ENCODE results near the gene PIP5K1B.

Gene PIP5K1B

GRCh38 chr9:68777070-68777763, 72.2 kb downstream of the PIP5K1B start:
- no peak for DNase-seq

DNA sequence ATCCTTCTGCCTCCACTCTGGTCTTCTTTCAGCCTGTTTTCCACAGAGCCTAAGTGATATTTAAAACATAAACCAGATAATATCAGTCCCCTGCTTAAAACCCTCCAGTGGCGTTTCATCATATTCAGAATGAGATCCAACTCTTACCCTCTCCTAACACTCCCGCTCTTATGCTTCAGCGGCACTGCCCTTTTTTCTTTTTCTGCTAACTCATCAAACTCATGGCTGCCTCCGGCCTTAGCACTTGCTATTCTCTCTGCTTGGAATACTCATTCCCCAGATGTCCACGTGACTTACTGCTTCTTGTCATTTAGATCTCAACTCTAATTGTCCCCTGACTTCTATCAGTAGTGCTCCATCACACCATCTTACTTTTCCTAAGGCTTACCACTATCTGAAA, 73.6 kb downstream of the PIP5K1B start:
- peak; percentile 32 for DNase-seq

- DNase-seq, result peak; percentile 97
Observed at GRCh38 chr9:68779558-68780379, 74.7 kb downstream of the PIP5K1B start.

DNA sequence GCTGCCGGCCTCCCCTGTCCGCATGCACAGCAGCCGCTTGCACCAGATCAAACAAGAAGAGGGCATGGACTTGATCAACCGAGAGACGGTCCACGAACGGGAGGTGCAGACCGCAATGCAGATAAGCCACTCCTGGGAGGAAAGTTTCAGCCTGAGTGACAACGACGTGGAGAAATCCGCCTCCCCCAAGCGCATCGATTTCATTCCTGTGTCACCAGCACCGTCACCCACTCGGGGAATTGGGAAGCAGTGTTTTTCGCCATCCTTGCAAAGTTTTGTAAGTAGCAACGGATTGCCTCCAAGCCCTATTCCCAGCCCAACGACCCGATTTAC, 75.3 kb downstream of the PIP5K1B start:
- no peak for DNase-seq

- DNase-seq, result peak; percentile 25
Observed at GRCh38 chr9:68780720-68781119, 75.7 kb downstream of the PIP5K1B start.

DNA sequence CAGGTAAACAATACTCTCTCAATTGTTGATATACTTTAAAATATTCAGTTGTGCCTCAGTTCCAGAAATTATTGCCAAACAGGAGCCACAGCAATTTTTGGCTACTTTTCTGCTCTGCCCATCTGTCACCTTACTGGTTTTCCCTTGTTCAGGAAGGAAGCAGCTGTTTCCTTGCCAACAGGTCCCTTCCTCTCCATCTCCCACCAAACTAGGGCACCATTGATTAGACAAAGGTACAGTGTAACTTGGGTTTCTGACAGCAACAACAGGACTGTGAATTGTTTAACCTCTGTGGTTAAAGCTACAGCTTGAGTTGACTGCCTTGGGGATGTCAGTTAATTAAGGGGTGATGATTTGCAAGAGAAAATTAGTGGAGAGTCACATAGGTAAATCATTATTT, 76.9 kb downstream of the PIP5K1B start:
- DNase-seq, result no peak

DNA sequence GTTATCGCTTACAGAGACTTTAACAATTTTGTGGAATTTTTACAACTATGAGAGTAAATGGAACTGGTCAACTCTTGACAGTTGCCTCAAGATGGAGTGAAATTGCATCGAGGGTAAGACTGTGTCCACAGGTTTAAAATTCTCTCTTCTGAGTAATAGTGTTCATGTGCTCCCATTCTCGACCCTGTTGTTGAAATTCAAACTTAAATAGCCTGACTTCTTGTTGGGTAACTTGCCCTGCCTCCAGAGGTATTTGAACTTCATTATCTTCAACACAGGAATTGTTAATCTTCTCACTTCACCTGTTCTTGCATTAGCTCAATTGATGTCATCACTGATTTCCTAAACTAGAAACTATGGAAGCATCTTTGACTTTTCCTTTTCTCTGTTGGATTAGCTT, 77.5 kb downstream of the PIP5K1B start:
- no peak for DNase-seq

DNA sequence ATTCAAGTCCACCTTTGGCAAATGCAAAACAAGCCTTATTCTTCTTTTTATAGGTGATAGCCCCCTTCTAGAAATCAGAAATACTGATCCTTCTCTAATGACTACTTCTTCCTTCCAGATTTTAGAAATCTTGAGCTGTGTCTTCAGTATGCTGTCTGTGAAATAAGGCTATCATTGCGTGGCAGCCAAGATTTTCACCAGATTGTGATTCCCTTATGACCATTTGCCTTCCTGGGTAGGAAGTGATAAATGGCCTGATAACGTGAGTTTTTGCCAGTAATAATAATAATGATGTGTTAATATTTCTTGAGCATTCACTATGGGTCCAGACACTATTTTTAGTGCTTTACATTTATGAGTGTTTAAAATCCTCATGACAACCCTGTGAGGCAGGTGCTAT, 80.9 kb downstream of the PIP5K1B start:
- DNase-seq, result no peak

DNA sequence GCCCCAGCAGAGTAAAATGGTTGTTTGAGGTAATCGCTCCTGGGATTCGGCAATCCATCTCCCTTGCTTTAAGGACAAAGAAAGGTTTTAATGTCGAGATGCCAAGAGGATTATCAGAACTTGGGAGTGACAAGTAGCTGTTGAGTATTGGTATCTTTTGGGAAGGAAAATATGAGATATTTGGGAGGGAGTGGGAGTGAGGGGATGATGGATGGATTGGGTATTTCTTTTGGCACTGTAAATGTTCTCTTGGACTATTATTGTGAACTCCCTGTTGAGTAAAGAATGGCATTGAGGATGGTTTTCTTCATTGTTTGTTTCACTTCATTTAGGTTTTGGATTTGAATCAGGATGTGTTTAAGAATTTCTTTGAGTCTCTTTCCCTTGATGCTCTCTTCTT, 86.1 kb downstream of the PIP5K1B start:
- no peak for DNase-seq

- peak; percentile 48 for DNase-seq
Observed at GRCh38 chr9:68793605-68794343, 88.7 kb downstream of the PIP5K1B start.

- DNase-seq, result no peak
Observed at GRCh38 chr9:68794898-68795297, 89.9 kb downstream of the PIP5K1B start.

DNA sequence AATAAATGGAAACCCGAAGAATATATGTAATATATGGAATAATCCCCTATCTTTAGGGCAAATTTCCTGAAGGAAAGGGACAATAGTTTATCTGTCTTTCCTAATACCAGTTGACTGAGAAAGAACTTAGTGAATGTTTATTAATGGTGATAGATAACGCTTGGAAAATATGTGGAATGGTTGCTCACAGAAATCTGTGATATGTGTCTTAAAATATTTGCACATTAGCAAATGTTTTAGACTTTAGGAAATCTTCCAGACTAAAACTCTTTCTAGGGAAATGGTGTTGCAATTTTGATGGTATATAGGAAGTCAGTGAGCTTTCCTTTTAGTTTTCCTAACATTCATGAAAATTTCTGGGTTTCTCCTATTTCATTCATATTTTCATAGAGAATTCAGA, 90.4 kb downstream of the PIP5K1B start:
- DNase-seq, result no peak

- DNase-seq, result no peak
Observed at GRCh38 chr9:68797116-68797515, 92.1 kb downstream of the PIP5K1B start.

GRCh38 chr9:68798423-68798822, 93.4 kb downstream of the PIP5K1B start:
- DNase-seq, result peak; percentile 80

- no peak for DNase-seq
Observed at GRCh38 chr9:68800836-68801235, 95.8 kb downstream of the PIP5K1B start.

DNA sequence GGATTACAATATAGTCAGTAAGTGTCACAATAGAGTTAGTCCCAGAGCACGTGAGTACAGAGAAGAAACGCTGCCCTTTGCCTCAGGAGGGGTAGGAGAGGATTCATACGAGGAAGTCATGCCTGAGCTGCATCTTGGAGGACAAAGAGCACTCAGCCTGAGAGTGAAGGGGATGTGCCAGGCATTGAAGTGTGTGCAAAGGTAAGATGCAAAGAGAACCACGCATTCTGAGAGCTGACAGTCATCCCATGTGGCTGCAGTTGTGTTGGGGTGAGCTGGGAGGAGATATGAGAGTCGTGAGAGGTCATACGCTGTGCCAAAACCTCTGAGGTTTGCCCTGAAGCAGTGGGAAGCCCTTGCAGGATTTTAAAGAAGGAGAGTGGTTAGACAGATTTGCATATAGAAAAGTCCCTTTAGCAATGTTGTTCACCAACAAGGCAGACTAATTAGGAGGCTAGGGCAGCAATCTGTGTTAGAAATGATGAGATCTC, 97.5 kb downstream of the PIP5K1B start:
- no peak for DNase-seq

DNA sequence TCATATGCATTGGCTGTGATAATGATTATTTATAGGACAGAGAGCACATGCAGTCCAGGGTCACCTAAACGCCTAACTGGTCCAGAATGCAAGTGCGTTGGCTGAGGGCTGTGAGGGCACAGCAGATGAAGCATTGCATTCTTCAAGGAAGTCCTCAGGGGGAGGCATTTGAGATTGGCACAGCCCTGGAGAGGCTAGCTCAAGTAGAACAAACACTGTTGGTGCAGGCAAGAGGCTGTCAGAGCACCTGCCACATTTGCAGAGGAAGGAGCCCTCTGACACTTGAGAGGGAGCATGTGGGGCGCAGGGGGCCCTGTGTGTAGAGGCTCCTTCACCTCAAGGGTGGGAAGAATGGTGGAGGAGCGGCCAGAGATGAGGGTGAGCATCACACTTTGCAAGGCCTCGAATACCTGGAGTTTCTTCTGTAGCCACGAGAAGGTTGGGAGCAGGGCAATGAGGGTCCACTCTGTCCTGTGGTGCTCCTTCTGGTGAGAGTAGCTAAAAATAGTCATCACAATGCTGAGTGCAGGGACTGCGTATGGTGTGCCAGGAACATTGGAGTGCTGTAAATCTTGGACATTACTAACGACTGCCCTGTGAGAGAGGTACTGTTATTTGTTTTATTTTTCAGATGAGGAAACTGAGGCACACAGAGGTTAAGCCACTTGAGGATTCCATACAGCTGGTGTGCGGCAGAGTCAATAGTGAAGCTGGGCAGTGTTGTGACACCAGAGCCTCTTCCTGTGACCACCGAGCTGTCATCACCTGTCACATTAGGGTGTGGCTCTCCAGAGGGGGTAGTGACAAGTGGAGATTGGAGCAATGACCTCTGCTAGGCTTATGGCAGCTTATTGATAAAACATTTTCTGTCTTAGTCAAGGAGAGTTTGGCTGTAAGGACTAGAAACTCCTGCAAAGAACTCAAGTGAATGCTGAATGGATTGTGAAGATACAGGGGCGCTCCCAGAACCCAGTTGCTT, 100.2 kb downstream of the PIP5K1B start:
- DNase-seq, result peak; percentile 22

DNA sequence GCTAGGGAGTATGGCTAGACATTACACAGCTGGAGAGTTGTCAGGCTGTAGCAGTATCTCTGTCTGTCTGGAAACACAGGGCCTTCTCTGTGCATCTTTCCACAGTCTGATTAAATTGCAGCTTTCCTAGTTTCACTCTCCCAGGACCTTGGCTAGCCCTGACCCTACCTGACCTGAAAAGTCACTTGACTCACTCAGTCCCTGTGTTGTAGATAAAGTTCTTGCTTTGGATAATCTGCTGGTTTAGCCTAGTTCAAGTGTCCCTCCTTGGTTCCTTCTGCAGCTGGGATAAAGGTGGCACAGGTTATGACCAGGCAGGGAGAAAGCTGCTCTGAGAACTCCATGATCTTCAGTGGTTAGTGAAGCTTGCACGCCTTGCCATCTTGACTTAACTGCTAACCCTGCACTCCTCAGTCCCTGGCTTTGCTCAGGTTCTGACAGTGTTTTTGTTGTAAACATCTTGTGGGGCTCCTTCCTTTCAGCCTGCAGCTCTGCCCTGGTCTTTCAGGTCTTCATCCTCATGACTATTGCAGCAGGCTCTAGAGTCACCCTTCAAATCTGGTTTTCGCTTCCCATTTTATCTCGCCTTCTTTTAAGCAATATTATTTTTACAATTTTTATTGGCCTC, 101.0 kb downstream of the PIP5K1B start:
- no peak for DNase-seq

GRCh38 chr9:68808338-68808890, 103.4 kb downstream of the PIP5K1B start:
- DNase-seq, result no peak

DNA sequence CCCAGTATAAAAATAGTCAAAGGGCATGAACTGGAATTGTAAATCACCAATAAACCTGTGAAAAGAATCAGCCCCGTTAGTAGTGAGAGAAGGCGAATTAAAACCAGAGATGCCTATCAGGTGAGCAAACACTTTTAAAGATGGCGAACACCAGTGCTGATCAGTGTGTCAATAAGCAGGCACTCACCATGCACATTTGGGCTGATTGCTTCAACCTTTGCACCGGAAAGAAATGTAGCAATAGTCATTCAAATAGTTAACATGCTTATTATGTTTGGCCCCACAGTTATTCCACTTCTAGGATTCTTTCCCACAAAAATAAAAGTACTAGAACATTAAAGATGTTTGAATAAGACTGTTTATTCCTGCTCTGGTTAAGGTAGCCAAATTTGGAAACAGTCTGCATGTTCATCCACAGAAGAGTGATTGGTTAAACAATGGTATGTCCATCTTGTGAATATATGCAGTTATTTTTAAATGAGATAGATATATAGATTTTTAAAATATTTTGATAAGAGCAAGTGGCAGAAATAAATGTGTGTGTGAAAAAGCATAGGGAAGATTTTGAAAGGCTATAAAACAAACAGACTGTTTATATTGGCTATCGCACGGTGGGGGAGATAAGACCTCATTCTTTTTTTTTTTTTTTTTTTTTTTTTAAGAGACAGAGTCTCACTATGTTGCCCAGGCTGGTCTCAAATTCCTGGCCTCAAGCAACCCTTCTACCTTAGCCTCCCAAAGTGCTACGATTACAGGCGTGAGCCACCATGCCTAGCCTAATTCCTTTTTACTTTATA, 112.2 kb downstream of the PIP5K1B start:
- DNase-seq, result no peak

GRCh38 chr9:68819065-68819464, 114.0 kb downstream of the PIP5K1B start:
- DNase-seq, result peak; percentile 35
